ENCODE results near the gene TRPT1. TPM values are rescaled to one million over a fixed set of nuclear protein-coding genes. Genes with fewer than 3 reads are reported as not detected.

TRPT1 gene
- total RNA-seq, 1 donor from 2014 or later = 39.7 TPM

DNA sequence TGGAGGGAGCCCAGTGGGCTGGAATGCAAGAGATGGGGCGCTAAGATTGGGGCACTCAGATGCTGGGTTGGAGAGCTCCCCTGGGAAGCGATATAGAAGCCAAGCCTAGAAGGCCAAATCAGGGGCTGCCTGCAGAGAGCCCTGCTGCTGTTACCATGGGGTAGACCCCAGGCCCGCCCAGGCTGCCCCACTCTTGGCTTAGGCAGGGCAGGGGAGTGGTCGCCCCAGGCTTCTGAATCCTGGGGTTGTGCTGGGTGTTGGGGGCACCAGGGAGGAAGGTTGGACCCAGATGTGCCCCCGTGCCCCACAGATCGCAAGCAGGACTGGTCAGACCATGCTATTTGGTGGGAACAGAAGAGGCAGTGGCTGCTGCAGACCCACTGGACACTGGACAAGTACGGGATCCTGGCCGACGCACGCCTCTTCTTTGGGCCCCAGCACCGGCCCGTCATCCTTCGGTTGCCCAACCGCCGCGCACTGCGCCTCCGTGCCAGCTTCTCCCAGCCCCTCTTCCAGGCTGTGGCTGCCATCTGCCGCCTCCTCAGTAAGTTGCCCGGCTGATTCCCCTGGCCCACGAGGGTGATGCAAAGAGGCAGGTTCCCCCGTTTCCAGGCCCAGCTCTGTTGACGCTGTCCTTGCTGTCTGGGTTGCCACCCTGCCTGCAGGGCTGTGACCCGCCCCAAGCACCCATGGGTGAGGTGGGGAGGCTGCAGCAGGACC, 15.5 kb downstream of the TRPT1 start:
- no peak for DNase-seq (ENCODE audit: extremely low spot score, unreplicated experiment)
- no peak overlapping the region for H3K4me3 Mint-ChIP-seq (ENCODE audit: unreplicated experiment)
- H3K27ac Mint-ChIP-seq (ENCODE audit: unreplicated experiment) = no peak overlapping the region
- no peaks in the 10 kb centered on the region for H3K9me3 Mint-ChIP-seq (ENCODE audit: unreplicated experiment)
- H3K36me3 Mint-ChIP-seq (ENCODE audit: unreplicated experiment) = no peaks in the 10 kb centered on the region
- TF ChIP-seq, protein P1, sequence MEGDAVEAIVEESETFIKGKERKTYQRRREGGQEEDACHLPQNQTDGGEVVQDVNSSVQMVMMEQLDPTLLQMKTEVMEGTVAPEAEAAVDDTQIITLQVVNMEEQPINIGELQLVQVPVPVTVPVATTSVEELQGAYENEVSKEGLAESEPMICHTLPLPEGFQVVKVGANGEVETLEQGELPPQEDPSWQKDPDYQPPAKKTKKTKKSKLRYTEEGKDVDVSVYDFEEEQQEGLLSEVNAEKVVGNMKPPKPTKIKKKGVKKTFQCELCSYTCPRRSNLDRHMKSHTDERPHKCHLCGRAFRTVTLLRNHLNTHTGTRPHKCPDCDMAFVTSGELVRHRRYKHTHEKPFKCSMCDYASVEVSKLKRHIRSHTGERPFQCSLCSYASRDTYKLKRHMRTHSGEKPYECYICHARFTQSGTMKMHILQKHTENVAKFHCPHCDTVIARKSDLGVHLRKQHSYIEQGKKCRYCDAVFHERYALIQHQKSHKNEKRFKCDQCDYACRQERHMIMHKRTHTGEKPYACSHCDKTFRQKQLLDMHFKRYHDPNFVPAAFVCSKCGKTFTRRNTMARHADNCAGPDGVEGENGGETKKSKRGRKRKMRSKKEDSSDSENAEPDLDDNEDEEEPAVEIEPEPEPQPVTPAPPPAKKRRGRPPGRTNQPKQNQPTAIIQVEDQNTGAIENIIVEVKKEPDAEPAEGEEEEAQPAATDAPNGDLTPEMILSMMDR (IDR thresholded peaks at IDR 0.05) = no peak
- peaks cover 7% of the 10 kb centered on the region for H3K4me1 Mint-ChIP-seq (ENCODE audit: unreplicated experiment)
- H3K27me3 Mint-ChIP-seq (ENCODE audit: unreplicated experiment) = no peaks in the 10 kb centered on the region

DNA sequence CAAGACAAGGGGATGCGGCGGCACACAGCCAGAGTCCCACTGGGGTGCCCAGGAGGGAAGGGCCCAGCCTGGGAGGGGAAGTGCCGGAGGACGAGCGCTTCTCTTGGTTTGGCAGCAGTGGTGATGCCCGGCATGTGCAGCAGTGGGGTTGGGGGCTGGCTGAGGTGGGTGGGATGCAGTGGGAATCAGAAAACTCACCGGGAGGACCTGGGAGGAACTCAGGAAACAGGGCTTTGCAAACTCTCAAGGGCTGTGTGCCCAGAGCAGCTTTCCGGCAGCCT, 16.5 kb downstream of the TRPT1 start:
- TF ChIP-seq, protein P1 (IDR thresholded peaks at IDR 0.05) = no peak
- Mint-ChIP-seq H3K4me3 (ENCODE audit: unreplicated experiment) (no peak overlapping the region), H3K27me3 (ENCODE audit: unreplicated experiment) (no peaks in the 10 kb centered on the region), H3K4me1 (ENCODE audit: unreplicated experiment) (peaks cover 10% of the 10 kb centered on the region), H3K36me3 (ENCODE audit: unreplicated experiment) (peaks cover 2% of the 10 kb centered on the region), H3K27ac (ENCODE audit: unreplicated experiment) (no peak overlapping the region), H3K9me3 (ENCODE audit: unreplicated experiment) (no peaks in the 10 kb centered on the region)
- no peak for DNase-seq (ENCODE audit: extremely low spot score, unreplicated experiment)

DNA sequence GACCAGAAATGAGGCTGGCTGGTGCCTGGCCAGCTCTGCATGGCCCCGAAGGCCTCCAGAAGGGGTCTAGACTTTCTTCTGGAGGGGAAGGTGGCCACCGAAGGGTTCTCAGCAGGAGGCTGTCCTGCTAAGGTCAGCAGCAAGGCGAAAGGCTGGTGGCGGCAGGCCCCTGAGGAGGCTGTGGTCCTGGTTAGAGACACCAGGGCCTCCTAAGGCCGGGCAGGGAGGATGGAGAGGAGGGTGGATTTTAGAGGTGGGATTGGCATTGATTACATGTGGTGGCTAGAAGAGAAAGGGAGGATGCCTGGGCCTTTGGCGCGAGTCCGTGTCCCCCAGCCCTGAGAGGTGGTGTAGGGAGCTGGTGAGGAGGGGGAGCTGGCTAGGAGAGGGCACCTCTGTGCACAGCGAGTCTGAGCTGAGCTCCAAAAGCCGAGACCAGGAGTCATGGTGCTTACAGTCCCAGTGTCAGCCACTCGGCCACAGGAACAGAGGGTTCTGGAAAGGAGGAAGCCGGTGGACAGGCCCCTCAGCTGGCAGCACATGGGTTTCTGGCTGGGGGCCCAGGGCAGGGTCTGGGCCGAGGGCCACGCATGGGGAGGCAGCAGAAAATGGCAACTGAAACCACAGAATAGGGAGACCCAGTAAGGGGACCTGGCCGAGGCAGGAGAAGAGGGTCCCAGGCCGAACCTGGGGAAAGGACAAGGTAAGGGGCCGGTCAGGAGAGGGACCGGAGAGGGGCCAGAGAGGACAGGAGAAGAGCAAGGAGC, 17.0 kb downstream of the TRPT1 start:
- DNase-seq (ENCODE audit: extremely low spot score, unreplicated experiment) = no peak
- Mint-ChIP-seq H3K27ac (ENCODE audit: unreplicated experiment) (no peak overlapping the region), H3K9me3 (ENCODE audit: unreplicated experiment) (no peaks in the 10 kb centered on the region), H3K36me3 (ENCODE audit: unreplicated experiment) (peaks cover 7% of the 10 kb centered on the region), H3K27me3 (ENCODE audit: unreplicated experiment) (no peaks in the 10 kb centered on the region), H3K4me1 (ENCODE audit: unreplicated experiment) (peaks cover 15% of the 10 kb centered on the region), H3K4me3 (ENCODE audit: unreplicated experiment) (no peak overlapping the region)
- TF ChIP-seq, protein P1 (IDR thresholded peaks at IDR 0.05) = no peak

DNA sequence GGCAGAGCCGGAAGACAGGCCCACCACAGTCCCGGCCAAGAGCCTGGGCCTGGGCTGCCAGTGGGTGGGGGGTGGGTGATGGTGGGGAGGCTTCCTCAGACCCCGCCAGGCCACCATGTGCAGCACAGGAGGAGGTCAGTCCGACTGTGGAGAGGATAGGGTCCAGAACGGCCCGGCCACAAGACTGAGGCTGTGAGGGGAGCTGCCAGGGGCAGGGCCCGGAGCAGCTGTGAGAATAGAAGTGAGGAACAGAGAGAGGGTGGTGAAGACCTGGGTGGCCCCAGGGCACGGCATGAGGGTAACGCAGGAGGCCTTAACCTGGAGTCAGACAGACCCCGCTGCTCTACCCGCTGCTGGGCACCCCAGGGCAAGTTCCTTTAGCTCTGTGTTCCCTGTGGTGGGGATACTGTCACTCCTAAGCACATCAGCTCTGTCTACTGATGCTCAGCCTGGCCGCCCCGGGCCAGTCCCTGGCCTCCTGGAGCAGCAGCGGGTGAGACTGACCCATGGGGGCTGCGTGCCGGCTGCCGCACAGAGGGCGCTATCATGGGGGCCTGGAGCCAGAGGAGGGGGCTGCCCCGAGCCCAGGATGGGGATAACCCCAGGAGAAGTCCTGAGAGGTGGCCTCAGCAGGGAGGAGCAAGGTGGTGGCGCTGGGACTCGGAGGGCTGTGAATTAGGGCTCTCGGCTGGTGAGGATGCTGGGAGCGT, 17.7 kb downstream of the TRPT1 start:
- Mint-ChIP-seq H3K27me3 (ENCODE audit: unreplicated experiment) (no peaks in the 10 kb centered on the region), H3K9me3 (ENCODE audit: unreplicated experiment) (no peaks in the 10 kb centered on the region), H3K27ac (ENCODE audit: unreplicated experiment) (peak overlapping the region; percentile 80), H3K4me3 (ENCODE audit: unreplicated experiment) (no peak overlapping the region), H3K4me1 (ENCODE audit: unreplicated experiment) (peaks cover 17% of the 10 kb centered on the region), H3K36me3 (ENCODE audit: unreplicated experiment) (peaks cover 13% of the 10 kb centered on the region)
- TF ChIP-seq, protein P1 (IDR thresholded peaks at IDR 0.05) = no peak
- DNase-seq (ENCODE audit: extremely low spot score, unreplicated experiment) = no peak

Measured in osteocyte (in vitro differentiated cells).